K562 (cell line): ENCODE data around the gene TCF12.

Experiments used
- ZBTB1 ChIP-seq: sonication (generic); formaldehyde crosslinking; IDR thresholded peaks from 2 replicates; pipeline ENCODE4 v1.8.1; 2023; ENCODE audit warnings: missing genetic modification reagents, low read depth, mild to moderate bottlenecking, borderline replicate concordance
- ZNF253 ChIP-seq: fragments of 250-450 bp; sonication (Bioruptor Pico); conservative IDR thresholded peaks from 2 replicates; pipeline ENCODE4 v1.6.1; 2021; ENCODE audit warnings: mild to moderate bottlenecking

- TF ChIP-seq ZNF253 (no peak), ZBTB1 (no peak)
Observed at GRCh38 chr15:56920367-56920627, 1.9 kb downstream of the TCF12 start.
